ENCODE data around the gene MRPL48.

DNA sequence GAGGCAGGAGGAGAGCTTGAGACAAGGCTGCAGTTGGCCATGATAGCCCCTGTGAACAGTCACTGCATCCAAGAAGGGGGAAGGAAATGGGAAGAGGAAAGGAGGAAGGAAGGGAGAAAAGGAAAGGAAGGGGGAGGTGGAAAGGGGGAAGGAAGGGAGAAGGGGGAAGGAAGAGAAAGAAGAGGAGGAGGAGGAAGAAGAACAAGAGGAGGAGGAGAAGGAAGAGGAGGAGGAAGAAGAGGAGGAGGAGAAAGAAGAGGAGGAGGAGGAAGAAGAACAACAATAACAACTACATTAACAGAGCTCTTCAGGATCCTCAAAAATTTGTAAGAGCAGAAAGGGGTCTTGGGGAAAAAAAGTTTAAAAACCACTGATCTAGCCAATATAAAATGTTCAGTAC lies 32.0 kb upstream of the MRPL48 start:
- TF ChIP-seq CTCF (IDR thresholded peaks at IDR 0.05) (no peak), EZH2phosphoT487 (IDR thresholded peaks at IDR 0.05; ENCODE audit: borderline replicate concordance, low read depth) (no peak), TAF1 (IDR thresholded peaks at IDR 0.05; ENCODE audit: borderline replicate concordance, low read depth, low read length) (no peak)
